GM06990 (cell line): ENCODE results near the gene SLC22A9.

Source experiments
- DNase-seq: peaks from one replicate; pipeline ENCODE4 v3.0.0-alpha.2; 2011; ENCODE audit not compliant: insufficient read length; ENCODE audit errors: extremely low read depth
- H3K27me3 ChIP-seq: replicated peaks from 2 replicates; pipeline ENCODE4 v1.6.0; 2011; ENCODE audit warnings: low read length; ENCODE audit not compliant: control insufficient read depth, insufficient read depth
- H3K36me3 ChIP-seq: 2 replicates; pipeline ENCODE4 v1.5.1; 2011; ENCODE audit warnings: low read length; ENCODE audit not compliant: control insufficient read depth, insufficient read depth
- H3K4me3 ChIP-seq: replicated peaks from 2 replicates; pipeline ENCODE4 v1.5.1; 2011; ENCODE audit warnings: low read depth, mild to moderate bottlenecking, control low read depth, low read length
- TF ChIP-seq, protein P1 (sequence below): IDR thresholded peaks from 2 replicates; pipeline ENCODE4 v1.5.1; 2011; ENCODE audit warnings: low read length, control low read depth, mild to moderate bottlenecking, inconsistent platforms; ENCODE audit not compliant: insufficient read depth, poor library complexity, severe bottlenecking

Gene SLC22A9

DNA sequence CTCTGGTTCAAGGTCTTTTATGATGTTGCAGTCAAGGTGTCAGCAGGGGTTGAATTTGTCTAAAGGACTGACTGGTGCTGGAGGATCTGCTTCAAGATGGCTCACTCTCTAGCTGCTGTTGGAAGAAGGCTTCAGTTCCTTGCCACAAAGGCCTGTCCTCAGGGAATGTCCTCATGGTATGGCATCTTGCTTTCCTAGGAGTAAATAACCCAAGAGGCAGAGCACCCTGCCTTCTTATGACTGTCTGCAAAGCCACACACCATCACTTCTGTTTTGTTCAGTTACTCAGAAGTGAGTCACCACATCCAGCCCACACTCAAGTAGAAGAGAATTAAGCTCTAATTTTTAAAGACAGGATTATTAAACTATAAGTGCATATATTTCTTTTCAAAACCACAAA is 76.1 kb downstream of the SLC22A9 start:
- TF ChIP-seq, protein P1, sequence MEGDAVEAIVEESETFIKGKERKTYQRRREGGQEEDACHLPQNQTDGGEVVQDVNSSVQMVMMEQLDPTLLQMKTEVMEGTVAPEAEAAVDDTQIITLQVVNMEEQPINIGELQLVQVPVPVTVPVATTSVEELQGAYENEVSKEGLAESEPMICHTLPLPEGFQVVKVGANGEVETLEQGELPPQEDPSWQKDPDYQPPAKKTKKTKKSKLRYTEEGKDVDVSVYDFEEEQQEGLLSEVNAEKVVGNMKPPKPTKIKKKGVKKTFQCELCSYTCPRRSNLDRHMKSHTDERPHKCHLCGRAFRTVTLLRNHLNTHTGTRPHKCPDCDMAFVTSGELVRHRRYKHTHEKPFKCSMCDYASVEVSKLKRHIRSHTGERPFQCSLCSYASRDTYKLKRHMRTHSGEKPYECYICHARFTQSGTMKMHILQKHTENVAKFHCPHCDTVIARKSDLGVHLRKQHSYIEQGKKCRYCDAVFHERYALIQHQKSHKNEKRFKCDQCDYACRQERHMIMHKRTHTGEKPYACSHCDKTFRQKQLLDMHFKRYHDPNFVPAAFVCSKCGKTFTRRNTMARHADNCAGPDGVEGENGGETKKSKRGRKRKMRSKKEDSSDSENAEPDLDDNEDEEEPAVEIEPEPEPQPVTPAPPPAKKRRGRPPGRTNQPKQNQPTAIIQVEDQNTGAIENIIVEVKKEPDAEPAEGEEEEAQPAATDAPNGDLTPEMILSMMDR = no peak
- no peaks in the 10 kb centered on the region for H3K27me3 ChIP-seq
- no peaks in the 10 kb centered on the region for H3K36me3 ChIP-seq
- DNase-seq = no peak
- no peak overlapping the region for H3K4me3 ChIP-seq

- TF ChIP-seq, protein P1 = no peak
- Histone ChIP-seq H3K4me3 (no peak overlapping the region), H3K36me3 (no peaks in the 10 kb centered on the region), H3K27me3 (no peaks in the 10 kb centered on the region)
- no peak for DNase-seq
Measured at GRCh38 chr11:63448646-63449045, 79.1 kb downstream of the SLC22A9 start.

DNA sequence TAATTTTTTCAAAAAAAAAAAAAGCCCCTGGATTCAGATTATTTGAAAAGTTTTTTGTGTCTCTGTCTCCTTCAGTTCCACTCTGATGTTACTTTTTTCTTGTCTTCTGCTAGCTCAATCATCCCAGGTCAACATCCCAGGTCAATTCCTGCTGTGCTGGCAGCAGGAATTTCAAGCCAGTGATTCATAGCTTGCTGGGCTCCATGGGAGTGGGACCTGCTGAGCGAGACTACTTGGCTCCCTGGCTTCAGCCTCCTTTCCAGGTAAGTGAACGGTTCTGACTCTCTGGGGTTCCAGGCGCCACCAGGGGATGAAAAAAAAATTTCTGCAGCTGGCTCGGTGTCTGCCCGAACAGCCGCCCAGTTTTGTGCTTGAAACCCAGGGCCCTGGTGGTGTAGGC is 90.0 kb downstream of the SLC22A9 start:
- TF ChIP-seq, protein P1 = no peak
- no peaks in the 10 kb centered on the region for H3K36me3 ChIP-seq
- H3K4me3 ChIP-seq = no peak overlapping the region
- peaks cover 1% of the 10 kb centered on the region; the same call in 1 of the 2 replicates for H3K27me3 ChIP-seq
- DNase-seq = no peak
